Caco-2 (cell line): ENCODE measurements around the gene RSU1. TPM values are rescaled to one million over a fixed set of nuclear protein-coding genes. Genes with fewer than 3 reads are reported as not detected.

ENCODE experiments used
- BruUV-seq: library from RNA; stranded (reverse); fragments of 400-500 nt; replicated peaks from 2 replicates; lab custom pipeline; 2021; lab: Mats Ljungman, UMichigan
- CTCF ChIA-PET: fragments of 300-600 bp; sonication (Branson Sonifier 250); formaldehyde crosslinking; loops from one replicate; lab custom pipeline; 2022; ENCODE audit warnings: antibody characterized with exemption; lab: Charles Lee
- POLR2A ChIA-PET: fragments of 300-600 bp; sonication (Branson Sonifier 250); formaldehyde crosslinking; loops from one replicate; lab custom pipeline; 2022; ENCODE audit warnings: antibody characterized with exemption; lab: Charles Lee
- DNase-seq, 2 experiments: peaks; one replicate each; pipeline versions ENCODE4 v3.0.0 to v3.0.0-alpha.2; 2020 to 2022
- H3K27me3 ChIP-seq: replicated peaks from 2 replicates; pipeline ENCODE4 v1.6.0; 2011; ENCODE audit warnings: low read length; ENCODE audit not compliant: control insufficient read depth, insufficient read depth
- H3K36me3 ChIP-seq: 2 replicates; pipeline ENCODE4 v1.5.1; 2011; ENCODE audit warnings: low read length; ENCODE audit not compliant: control insufficient read depth, insufficient read depth
- H3K4me1 ChIP-seq: fragments of 250-450 bp; sonication (Bioruptor Pico); 2 replicates; pipeline ENCODE4 v1.5.1; 2020; ENCODE audit warnings: mild to moderate bottlenecking
- H3K4me3 ChIP-seq: 2 replicates; pipeline ENCODE4 v1.5.1; 2011; ENCODE audit warnings: low read depth, mild to moderate bottlenecking, control low read depth, low read length
- H3K9me3 ChIP-seq: fragments of 250-450 bp; sonication (Bioruptor Pico); 2 replicates; pipeline ENCODE4 v1.5.1; 2020; ENCODE audit warnings: mild to moderate bottlenecking, moderate library complexity
- H3K27ac Mint-ChIP-seq: one replicate; pipeline ENCODE4 v1.8.0; 2022; ENCODE audit warnings: mixed read lengths; ENCODE audit not compliant: unreplicated experiment
- H3K27me3 Mint-ChIP-seq: one replicate; pipeline ENCODE4 v1.8.0; 2022; ENCODE audit warnings: mixed read lengths; ENCODE audit not compliant: insufficient read depth, unreplicated experiment
- H3K36me3 Mint-ChIP-seq: one replicate; pipeline ENCODE4 v1.8.0; 2022; ENCODE audit warnings: mild to moderate bottlenecking, mixed read lengths; ENCODE audit not compliant: insufficient read depth, unreplicated experiment
- H3K4me1 Mint-ChIP-seq: one replicate; pipeline ENCODE4 v1.8.0; 2022; ENCODE audit warnings: low read depth, mixed read lengths; ENCODE audit not compliant: unreplicated experiment
- H3K4me3 Mint-ChIP-seq: one replicate; pipeline ENCODE4 v1.8.0; 2022; ENCODE audit warnings: mild to moderate bottlenecking, moderate library complexity, mixed read lengths; ENCODE audit not compliant: unreplicated experiment
- H3K9me3 Mint-ChIP-seq: one replicate; pipeline ENCODE4 v1.8.0; 2022; ENCODE audit warnings: mixed read lengths; ENCODE audit not compliant: unreplicated experiment
- intact Hi-C: fragments of 100-400 bp; cut with micrococcal nuclease; formaldehyde crosslinking; loops from one replicate; pipeline ENCODE4 v1.10.0; 2022; ENCODE audit not compliant: unreplicated experiment
- total RNA-seq: library from RNA; stranded (reverse); gene quantifications from 2 replicates; pipeline ENCODE4 v1.2.3, GENCODE V29; 2022
- TF ChIP-seq, protein P1 (sequence below), 2 experiments: fragments of 200-600 bp in 1 of 2; IDR thresholded peaks; 1 replicate in 1 of 2; 2 replicates in 1 of 2; pipeline versions ENCODE4 v1.5.1 to v1.8.0; 2011 to 2022; ENCODE audit warnings: antibody characterized with exemption in 1 of 2, control low read depth in 1 of 2, inconsistent platforms in 1 of 2, low read depth in 1 of 2, low read length in 1 of 2, mild to moderate bottlenecking in 1 of 2, moderate library complexity in 1 of 2; ENCODE audit not compliant: insufficient read depth in 1 of 2, severe bottlenecking in 1 of 2, unreplicated experiment in 1 of 2

Gene RSU1
- total RNA-seq, 1 experiment from 2014 or later = 62.0 TPM

GRCh38 chr10:16789261-16789660 lies 28.0 kb downstream of the RSU1 start:
- H3K9me3 Mint-ChIP-seq = no peaks in the 10 kb centered on the region
- Histone ChIP-seq H3K9me3 (no peaks in the 10 kb centered on the region), H3K4me1 (no peaks in the 10 kb centered on the region), H3K4me3 (no peak overlapping the region), H3K36me3 (0 out of 2 replicates have a peak, but pooled peaks cover 1% of the 10 kb centered on the region), H3K27me3 (no peaks in the 10 kb centered on the region)
- H3K36me3 Mint-ChIP-seq = peaks cover 4% of the 10 kb centered on the region
- H3K27ac Mint-ChIP-seq = no peak overlapping the region
- DNase-seq = no peak
- ChIA-PET POLR2A (no interaction called here), CTCF (no interaction called here)
- no peaks in the 10 kb centered on the region for H3K4me1 Mint-ChIP-seq
- no peaks in the 10 kb centered on the region for H3K27me3 Mint-ChIP-seq
- H3K4me3 Mint-ChIP-seq = no peak overlapping the region
- TF ChIP-seq, protein P1, sequence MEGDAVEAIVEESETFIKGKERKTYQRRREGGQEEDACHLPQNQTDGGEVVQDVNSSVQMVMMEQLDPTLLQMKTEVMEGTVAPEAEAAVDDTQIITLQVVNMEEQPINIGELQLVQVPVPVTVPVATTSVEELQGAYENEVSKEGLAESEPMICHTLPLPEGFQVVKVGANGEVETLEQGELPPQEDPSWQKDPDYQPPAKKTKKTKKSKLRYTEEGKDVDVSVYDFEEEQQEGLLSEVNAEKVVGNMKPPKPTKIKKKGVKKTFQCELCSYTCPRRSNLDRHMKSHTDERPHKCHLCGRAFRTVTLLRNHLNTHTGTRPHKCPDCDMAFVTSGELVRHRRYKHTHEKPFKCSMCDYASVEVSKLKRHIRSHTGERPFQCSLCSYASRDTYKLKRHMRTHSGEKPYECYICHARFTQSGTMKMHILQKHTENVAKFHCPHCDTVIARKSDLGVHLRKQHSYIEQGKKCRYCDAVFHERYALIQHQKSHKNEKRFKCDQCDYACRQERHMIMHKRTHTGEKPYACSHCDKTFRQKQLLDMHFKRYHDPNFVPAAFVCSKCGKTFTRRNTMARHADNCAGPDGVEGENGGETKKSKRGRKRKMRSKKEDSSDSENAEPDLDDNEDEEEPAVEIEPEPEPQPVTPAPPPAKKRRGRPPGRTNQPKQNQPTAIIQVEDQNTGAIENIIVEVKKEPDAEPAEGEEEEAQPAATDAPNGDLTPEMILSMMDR (IDR thresholded peaks at IDR 0.05; ENCODE audit: insufficient read depth in 1 of 2, low read depth in 1 of 2, low read length in 1 of 2, severe bottlenecking in 1 of 2, unreplicated experiment in 1 of 2) = no peak
- intact Hi-C loops = no loop called here
- no TSS peak for BruUV-seq

GRCh38 chr10:16788778-16789177 lies 28.4 kb downstream of the RSU1 start:
- CTCF ChIA-PET = interaction anchor here (0.8 kb wide), 1 partner anchor 20 kb away, joined by 5 read pairs; no protein-coding TSS in a partner anchor

GRCh38 chr10:16788125-16788524 lies 29.1 kb downstream of the RSU1 start:
- ChIA-PET POLR2A (no interaction called here), CTCF (interaction anchor here (0.8 kb wide), 1 partner anchor 21 kb away, joined by 5 read pairs; no protein-coding TSS in a partner anchor)
- Mint-ChIP-seq H3K27me3 (no peaks in the 10 kb centered on the region), H3K36me3 (peaks cover 4% of the 10 kb centered on the region), H3K4me1 (no peaks in the 10 kb centered on the region), H3K9me3 (no peaks in the 10 kb centered on the region), H3K4me3 (no peak overlapping the region), H3K27ac (no peak overlapping the region)
- TF ChIP-seq, protein P1 (IDR thresholded peaks at IDR 0.05; ENCODE audit: insufficient read depth in 1 of 2, low read depth in 1 of 2, low read length in 1 of 2, severe bottlenecking in 1 of 2, unreplicated experiment in 1 of 2) = no peak
- Histone ChIP-seq H3K27me3 (no peaks in the 10 kb centered on the region), H3K4me3 (no peak overlapping the region), H3K9me3 (no peaks in the 10 kb centered on the region), H3K36me3 (no peaks in the 10 kb centered on the region), H3K4me1 (no peaks in the 10 kb centered on the region)
- no TSS peak for BruUV-seq
- intact Hi-C loops = no loop called here
- no peak for DNase-seq

More at GRCh38 chr10:16788778-16789177, 28.4 kb downstream of the RSU1 start:
- no peak overlapping the region for H3K27ac Mint-ChIP-seq
- H3K36me3 Mint-ChIP-seq = peaks cover 4% of the 10 kb centered on the region
- Histone ChIP-seq H3K9me3 (no peaks in the 10 kb centered on the region), H3K27me3 (no peaks in the 10 kb centered on the region), H3K4me1 (no peaks in the 10 kb centered on the region), H3K36me3 (0 out of 2 replicates have a peak, but pooled peaks cover under 1% of the 10 kb centered on the region), H3K4me3 (no peak overlapping the region)
- TF ChIP-seq, protein P1 (IDR thresholded peaks at IDR 0.05; ENCODE audit: insufficient read depth in 1 of 2, low read depth in 1 of 2, low read length in 1 of 2, severe bottlenecking in 1 of 2, unreplicated experiment in 1 of 2) = no peak
- no peaks in the 10 kb centered on the region for H3K4me1 Mint-ChIP-seq
- no peaks in the 10 kb centered on the region for H3K27me3 Mint-ChIP-seq
- POLR2A ChIA-PET = no interaction called here
- no peak overlapping the region for H3K4me3 Mint-ChIP-seq
- no TSS peak for BruUV-seq
- H3K9me3 Mint-ChIP-seq = no peaks in the 10 kb centered on the region
- intact Hi-C loops = no loop called here
- no peak for DNase-seq
